NCI-H1436 (cell line): ENCODE results near the gene PSMA8.
"Not testable (repeated sequence)": the region's sequence is repeated elsewhere in the genome, so short reads cannot be mapped to it uniquely, and the experiment has no call there.

Experiments used
- DNase-seq: peaks from one replicate; lab custom pipeline; 2025; lab: John Stamatoyannopoulos, UW

PSMA8 gene

DNA sequence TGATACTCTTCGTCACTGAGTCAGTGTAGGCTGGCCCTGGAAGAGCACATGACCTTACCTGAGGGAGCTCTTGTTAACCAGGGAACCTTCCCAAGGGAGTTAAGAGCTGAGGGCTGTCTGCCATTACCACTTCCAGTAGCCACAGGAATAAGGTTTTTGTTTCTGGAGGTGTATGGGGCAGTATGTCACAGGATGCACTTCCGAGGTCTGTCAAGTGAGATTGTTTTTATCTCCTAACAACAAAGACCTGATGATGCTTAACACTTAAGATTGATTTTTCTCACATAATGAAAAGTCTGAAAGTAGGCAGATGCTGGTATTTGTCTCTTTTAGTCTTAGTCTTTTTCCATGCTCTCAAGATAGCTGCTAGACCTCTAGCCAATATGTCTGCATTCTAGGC, 41.8 kb downstream of the PSMA8 start:
- no peak for DNase-seq

DNA sequence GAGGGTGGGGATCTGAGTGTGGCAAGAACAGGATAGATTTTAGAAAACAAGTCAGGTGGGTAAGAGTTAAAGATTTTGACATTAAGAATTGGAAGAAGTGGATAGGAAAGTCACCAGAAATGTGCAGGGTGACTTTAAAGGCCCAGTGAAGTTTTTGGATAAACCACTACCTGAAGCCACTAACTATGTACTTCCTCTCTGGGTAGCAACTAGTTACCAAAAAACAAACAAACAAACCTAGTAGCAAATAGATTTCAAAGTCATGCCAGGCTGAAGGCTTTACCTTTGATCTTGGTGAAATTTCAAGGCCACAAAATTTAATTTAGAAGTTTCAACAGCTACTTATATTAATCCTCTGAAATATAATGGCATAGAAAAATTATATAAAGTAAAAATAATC, 42.5 kb downstream of the PSMA8 start:
- no peak for DNase-seq

DNA sequence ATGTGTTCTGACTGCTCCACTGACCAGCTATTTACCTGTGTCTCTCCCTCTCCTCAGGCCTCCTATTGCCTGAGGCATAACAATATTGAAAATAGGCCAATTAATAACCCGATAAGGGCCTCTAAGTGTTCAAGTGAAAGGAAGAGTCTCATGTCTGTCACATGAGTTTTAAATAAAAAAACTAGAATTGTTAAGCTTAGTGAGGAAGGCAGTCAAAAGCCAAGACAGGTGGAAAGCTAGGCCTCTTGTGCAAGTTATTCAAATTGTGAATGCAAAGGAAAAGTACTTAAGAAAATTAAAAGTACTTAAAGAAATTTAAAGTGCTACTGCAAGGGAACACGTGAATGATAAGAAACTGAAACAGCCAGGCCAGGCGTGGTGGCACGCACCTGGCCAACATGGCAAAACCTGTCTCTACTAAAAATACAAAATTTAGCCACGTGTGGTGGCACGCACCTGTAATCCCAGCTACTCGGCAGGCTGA, 47.7 kb downstream of the PSMA8 start:
- DNase-seq = no peak

DNA sequence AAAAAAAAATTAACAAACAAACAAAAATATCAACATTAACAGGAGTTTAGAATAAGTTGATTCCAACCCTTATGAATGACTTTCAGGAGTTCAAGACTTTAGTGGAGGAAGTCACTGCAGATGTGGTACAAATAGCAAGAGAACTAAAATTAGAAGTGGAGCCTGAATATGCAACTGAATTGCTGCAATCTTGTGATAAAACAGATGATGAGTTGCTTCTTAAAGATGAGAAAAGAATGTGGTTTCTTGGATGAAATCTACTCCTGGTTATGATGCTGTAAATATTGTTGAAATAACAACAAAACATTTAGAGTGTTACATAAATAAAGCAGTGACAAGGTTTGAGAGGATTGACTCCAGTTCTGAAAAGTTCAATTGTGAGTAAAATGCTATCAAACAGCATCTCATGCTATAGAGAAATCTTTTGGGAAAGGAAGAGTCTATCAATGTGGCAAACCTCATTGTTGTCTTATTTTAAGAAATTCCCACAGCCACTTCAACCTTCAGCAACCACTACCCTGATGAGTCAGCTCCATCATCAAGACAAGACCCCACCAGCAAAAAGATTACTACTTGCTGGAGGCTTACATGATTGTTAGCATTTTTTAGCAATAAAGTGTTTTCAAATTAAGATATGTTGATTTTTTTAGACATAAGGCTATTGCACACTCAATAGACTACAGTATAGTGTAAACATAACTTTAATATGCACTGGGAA, 49.9 kb downstream of the PSMA8 start:
- DNase-seq = no peak

DNA sequence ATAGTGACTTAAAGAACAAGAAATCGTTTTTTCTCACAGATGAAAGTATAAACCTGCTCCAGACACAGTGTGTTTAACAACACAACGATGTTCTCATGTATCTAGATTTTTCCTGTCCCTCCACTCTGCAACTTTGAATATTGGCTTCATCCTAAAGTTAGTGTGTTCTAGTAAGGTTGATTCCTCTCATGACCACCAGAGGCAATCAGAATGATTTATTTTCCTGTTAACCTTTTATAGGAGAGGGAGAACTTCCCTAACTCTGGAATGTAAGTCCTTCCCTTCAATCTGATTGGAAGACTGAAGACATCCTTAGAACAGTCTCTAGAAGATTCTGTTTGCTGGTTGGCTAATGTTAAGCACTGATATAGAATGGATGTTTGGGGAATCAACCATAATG, 51.6 kb downstream of the PSMA8 start:
- no peak for DNase-seq

DNA sequence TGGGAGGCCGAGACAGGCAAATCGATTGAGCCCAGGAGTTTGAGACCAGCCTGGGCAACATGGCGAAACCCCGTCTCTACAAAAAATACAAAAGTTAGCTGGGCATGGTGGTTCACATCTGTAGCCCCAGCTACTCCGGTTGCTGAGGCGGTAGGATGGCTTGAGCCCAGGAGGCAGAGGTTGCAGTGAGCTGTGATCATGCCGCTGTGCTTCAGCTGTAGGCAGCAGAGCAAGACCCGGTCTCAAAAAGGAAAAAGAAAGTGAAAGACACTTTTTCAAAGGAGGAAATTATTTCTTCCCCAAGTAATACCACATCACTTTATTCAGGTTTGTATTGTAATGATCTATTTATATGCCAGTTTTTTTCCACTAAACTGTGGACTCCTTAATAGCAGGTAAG, 56.8 kb downstream of the PSMA8 start:
- DNase-seq = no peak

DNA sequence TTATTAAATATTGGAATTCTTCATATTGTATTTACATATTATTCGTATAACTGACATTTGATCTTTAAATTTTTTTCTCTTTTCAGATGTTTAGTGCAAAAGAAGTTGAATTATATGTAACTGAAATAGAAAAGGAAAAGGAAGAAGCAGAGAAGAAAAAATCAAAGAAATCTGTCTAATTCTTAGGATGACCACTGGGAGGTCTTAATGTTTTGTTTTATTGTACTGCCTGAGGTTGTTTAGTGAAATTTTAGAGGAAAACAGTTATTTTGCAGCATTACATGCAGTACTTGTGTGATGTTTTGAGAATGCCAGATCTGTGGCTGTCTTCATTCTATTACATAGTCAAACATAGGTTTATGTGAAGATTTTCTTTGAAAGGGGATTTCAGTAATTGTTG, 58.6 kb downstream of the PSMA8 start:
- no peak for DNase-seq

DNA sequence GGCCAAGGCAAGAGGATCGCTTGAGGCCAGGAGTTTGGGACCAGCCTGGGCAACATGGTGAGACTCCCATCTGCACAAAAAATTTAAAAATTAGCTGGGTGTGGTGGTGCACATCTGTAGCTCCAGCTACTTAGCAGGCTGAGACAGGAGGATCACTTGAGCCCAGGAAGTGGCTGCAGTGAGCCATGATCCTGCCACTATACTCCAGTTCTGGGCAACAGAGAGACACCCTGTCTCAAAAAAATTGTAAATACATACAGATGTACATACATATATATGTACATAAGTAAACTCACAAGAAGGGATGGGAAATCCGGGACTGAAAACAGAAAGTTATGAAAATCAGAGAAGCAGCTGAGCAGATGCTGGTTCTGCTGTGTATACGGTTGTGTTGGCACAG, 62.9 kb downstream of the PSMA8 start:
- DNase-seq = no peak

DNA sequence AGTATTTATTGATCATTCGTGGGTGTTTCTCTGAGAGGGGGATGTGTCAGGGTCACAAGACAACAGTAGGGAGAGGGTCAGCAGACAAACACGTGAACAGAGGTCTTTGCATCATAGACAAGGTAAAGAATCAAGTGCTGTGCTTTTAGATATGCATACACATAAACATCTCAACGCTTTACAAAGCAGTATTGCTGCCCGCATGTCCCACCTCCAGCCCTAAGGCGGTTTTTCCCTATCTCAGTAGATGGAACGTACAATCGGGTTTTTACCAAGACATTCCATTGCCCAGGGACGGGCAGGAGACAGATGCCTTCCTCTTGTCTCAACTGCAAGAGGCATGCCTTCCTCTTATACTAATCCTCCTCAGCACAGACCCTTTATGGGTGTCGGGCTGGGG, 68.3 kb downstream of the PSMA8 start:
- DNase-seq = not testable (repeated sequence)

DNA sequence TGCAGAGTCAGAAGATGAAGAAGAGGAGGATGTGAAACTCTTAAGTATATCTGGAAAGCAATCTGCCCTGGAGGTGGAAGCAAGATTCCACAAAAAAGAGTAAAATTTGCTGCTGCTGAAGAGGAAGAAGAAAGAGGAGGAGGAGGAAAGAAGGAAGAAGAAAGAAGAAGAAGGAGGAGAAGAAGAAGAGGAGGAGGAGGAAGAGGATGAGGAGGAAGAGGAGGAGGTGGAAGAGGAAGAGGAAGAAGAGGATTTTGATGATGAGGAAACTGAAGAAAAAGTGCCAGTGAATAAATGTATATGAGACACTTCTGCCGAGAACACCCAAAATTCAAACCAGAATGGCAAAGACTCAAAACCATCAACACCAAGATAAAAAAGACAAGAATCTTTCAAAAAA, 71.6 kb downstream of the PSMA8 start:
- no peak for DNase-seq

DNA sequence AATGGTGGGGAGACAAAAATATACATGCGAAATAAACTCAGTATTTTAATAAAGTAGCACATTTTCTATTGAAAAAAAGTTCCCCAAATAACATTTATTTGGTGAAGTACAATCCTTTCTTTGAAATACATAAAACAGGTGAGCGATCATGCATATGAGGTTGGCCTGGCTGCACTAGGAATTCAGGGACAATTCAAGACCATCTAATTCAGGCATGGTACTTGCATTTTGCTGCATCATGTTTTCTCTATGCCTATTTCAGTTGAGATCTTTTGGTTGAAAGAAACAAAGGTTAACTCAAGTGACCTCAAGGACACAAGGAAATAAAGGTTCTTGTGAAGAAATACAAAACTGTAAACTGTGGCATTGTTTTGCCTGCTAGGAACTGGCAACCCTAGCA, 72.8 kb downstream of the PSMA8 start:
- no peak for DNase-seq

DNA sequence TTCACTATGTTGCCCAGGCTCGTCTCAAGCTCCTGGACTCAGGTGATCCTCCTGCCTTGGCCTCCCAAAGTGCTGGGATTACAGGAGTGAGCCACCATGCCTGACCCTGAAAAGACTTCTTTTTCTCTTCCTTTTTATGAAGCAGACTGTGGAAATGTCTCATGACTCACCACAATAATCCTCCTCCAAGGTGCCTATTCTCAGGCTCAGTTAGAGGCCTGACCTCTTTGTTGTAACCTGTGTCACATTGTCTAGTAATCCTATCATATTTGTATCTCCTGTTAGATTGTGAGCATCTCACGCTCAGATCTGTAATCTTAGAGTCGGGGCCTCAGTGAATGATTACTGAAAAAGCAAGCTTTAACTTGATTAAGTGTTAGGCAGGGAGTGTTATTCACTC, 74.3 kb downstream of the PSMA8 start:
- no peak for DNase-seq

DNA sequence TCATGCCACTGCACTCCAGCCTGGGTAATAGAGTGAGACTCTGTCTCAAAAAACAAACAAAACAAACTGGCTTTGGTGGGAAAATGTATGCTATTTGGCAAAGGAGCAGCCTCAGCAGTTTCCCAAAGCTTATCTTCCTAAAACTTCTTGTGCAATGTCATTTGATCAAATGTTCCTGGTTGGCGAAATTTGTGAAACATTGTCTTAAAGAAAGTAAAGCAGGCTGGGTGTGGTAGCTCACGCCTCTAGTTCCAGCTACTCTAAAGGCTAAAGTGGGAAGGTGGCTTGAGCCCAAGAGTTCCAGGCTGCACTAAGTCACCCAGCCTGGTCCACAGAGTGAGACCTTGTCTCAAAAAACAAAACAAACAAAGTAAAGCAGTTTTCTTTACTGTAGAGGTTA, 75.3 kb downstream of the PSMA8 start:
- no peak for DNase-seq

DNA sequence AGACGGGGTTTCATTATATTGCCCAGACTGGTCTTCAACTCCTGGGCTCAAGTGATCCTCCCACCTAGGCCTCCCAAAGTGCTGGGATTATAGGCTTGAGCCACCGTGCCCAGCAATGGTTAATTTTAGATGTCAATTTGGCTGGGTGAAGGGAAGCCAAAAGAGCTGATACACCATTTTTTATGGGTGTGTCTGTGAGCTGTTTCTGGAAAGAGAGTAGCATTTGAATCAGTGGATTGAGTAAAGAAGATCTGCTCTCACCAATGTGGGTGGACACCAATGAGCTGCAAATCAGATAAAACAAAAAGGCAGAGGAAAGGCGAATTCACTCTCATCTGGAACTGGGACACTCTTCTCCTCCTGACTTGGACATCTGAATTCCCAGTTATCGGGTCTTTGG, 76.5 kb downstream of the PSMA8 start:
- DNase-seq = no peak

DNA sequence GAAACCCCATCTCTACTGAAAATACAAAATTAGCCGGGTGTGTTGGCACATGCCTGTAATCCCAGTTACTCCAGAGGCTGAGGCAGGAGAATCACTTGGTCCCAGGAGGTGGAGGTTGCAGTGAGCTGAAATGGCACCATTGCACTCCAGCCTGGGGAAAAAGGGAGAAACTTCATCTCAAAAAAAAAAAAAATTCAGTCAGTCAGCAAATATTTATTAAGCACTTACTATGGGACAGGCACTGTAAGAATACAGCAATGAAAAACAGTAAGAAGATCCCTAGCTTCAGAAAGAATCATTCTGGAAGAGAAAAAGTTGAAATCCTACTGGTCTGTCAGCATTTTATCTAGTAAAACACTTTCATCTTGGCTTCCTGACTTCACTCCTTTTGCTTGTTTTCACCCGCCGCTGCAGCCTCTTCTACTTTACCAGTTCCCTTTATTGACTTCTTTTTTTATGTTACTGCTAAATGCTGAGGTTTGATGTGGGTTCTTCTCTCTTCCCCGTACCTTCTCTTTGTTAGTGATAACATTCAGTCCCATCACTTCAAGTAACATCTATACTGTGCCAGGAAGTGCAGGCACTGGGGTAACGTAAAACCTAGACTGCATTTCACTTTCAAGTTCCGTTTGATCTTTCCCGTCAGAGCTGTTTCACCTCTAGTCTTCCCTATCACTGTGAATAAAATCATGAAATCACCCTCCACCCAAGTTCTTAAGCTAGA, 81.7 kb downstream of the PSMA8 start:
- no peak for DNase-seq

DNA sequence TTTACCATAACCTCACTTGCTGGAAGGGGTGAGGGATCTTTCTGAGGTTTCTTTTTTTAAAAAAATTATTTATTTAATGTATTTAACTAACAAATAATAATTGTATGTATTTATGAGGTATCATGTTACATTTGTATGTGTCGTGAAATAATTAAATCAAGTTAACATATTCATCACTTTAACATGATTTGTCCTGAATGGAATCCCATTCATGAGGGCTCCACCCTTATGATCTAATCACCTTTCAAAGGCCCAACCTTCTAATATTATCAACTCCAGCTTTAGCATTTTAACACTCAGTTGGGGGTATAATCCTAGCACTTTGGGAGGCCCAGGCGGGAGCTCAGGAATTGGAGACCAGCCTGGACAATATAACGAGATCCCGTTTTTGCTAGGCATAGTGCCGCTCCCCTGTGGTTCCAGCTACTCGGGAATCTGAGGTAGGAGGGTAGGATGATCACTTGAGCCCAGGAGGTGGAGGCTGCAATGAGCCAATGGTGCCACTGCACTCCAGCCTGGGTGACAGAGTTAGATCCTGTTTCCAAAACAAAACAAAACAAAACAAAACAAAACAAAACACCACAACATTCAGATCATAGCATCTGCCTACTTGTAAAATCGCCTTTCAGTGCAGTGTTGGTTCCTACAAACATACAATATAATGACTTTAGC, 91.5 kb downstream of the PSMA8 start:
- no peak for DNase-seq

DNA sequence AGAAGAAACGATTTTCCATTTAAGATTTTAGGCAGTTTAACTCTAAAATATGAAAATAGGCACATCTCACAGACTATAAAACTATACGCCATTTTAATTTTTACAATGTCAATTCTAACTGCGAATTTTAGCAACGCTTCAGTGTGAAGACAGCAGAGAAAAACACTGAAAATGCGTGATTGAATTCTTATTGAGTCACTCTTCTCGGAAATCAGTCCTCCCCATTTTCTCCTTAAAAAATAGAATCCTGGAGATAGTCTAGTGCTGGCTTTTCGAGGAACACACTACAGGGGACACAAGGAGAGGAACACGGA, 92.2 kb downstream of the PSMA8 start:
- DNase-seq = no peak

DNA sequence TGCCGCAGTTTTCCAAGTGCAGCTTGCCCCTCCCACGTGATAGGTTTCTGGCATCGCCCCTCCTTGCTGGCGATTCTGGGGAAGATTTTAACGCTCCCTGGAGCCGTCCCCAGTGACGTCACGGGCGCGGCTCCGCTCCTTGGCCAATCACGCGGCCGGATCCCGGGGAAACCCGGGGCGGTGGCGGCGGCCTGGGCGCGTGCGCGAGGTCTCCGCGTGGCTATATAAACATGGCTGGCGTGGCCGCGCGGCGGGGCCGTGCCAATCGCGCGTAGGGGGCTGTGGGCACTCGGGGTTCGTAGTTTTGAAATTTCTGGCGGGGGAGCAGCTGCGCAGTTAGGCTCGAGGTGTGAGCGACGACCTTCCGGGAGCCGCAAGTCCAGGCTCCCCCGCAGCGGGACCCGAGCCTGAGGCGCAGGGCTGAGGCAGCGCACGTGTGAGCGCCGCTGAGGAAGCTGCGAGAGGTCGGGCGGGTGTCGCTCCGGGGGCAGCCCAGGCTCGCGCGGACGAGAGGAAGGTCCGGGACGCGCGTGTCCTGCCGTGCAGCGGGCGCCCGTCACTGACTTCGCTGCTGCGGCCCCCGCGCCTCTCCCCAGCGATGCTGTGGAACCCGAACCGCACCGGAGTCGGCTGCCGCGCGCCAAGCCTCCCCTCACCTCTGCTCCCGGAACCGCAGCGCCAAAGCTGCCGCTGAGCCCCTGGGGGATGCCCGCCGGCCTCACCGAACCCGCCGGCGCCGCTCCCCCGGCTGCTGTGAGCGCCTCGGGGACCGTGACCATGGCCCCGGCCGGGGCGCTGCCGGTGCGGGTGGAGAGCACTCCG, 92.8 kb downstream of the PSMA8 start, which contains the start of gene TAF4B:
TAF4B (plus strand) TSS at position 217 of the 822 bp plus-strand sequence; CDS start at position 706, 489 bp downstream.
- DNase-seq = peak; percentile 22

DNA sequence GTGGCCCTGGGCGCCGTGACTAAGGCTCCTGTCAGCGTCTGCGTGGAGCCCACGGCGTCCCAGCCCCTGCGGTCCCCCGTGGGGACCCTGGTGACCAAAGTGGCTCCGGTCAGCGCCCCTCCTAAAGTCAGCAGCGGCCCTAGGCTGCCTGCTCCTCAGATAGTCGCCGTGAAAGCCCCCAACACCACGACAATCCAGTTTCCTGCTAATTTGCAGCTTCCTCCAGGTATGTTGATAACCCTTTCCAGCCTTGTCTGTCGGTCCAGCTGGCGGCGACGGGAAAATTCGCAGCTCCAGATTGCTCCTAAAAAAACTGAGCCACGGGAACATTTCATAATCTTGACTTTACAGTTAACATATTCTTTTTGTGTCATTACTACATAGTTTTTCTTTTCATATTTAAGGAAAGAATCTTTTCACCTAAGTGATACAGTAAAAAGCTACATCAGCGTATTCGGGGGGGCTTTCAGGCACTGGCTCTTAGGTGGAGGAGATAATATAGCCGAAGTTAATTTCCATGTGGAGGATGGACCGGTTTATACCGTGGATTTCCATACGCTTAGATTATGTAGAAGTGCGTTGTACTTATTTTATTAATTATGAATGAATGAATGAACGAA, 93.5 kb downstream of the PSMA8 start:
- DNase-seq = no peak

DNA sequence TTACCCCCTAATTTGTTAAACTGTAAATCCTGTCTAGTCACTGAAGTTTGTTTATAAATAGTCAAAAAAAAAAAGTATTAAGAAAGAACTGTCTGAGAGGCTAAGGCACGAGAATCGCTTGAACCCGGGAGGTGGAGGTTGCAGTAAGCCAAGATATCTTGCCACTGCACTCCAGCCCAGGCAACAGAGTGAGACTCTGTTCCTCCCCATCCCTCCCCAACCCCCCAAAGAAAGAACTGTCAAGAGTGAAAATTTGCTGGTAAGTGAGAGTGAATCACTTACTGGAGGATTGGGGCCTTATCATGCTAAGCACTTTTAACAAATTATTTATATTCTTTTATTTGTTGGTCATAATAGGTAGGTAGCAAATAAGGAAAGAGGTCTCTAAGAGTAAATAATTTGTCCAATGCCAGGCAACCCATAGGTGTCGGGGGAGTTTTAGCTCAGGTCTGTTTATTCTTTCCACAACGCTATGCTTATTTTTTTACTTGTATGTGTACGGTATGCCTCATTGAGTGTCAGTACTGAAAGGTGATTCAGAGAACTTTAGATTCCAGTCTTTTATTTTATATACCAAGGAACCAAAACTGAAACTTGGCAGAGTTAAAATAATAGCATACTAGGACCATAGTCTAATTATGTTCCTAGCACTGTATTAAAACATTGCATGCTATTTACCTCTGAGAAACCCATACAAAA, 95.0 kb downstream of the PSMA8 start:
- DNase-seq = no peak

DNA sequence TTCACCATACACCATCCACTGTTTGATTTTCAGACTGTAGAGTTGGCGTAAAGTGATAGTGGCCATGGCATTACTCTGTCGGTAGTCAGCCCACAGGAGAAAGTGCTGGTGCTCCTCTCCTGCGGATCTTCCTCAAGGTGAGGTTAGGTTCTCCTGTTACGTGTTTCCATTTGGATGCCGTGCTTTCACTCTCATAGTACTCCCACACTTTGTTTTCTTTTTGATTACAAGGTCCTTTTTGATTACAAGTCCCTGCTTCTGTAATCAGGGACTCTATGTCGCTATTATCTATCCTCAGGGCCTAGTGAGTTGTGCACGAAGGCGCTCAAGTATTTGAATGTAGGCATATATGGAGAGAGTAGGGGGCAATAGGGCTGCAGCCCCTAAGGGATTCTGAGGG, 96.8 kb downstream of the PSMA8 start:
- DNase-seq = no peak
